Measurements from ENCODE around the gene S100A16.

Gene S100A16

GRCh38 chr1:153631047-153632022 is 18.4 kb upstream of the S100A16 start:
- H3K27me3 ChIP-seq (replicated peaks in 2 of 5; ENCODE audit: control insufficient read depth in 4 of 5, insufficient read depth in 5 of 5, low read length in 4 of 5), result peaks cover 0 to 2% (median 0%) of the 10 kb centered on the region in 5 experiments
- H3K27ac ChIP-seq (ENCODE audit: insufficient read depth in 1 of 2, low read depth in 1 of 2, low read length in 2 of 2, poor library complexity in 1 of 2, severe bottlenecking in 2 of 2), result no peak overlapping the region
- no peak for DNase-seq
- H3K4me1 ChIP-seq (ENCODE audit: control extremely low read depth in 1 of 4, control insufficient read depth in 4 of 4, insufficient read depth in 4 of 4, low read length in 3 of 4), result peaks cover 0 to 37% (median 22%) of the 10 kb centered on the region in 4 experiments
- H3K9me3 ChIP-seq (ENCODE audit: control extremely low read depth in 1 of 5, control insufficient read depth in 4 of 5, insufficient read depth in 2 of 5, low read depth in 1 of 5, low read length in 4 of 5), result no peaks in the 10 kb centered on the region
- peaks cover under 1 to 7% (median 4%) of the 10 kb centered on the region in 4 experiments for H3K36me3 ChIP-seq (ENCODE audit: control insufficient read depth in 4 of 4, insufficient read depth in 4 of 4, low read length in 3 of 4)
- POLR2A ChIA-PET, result no interaction called here
- CTCF ChIA-PET, result interaction anchor here (1.0 to 21.2 kb wide), 6 partner anchors 16 to 121 kb away, joined by 3 to 262 read pairs (median 16); partner anchors contain the start of genes S100A14 and S100A16
- 100% methylated on average over 4 of the region's 10 CpGs for WGBS (ENCODE audit: insufficient coverage)
- H3K4me3 ChIP-seq (ENCODE audit: control insufficient read depth in 1 of 7, extremely low read depth in 1 of 7, insufficient read depth in 4 of 7, low read depth in 2 of 7, low read length in 6 of 7), result no peak overlapping the region

DNA sequence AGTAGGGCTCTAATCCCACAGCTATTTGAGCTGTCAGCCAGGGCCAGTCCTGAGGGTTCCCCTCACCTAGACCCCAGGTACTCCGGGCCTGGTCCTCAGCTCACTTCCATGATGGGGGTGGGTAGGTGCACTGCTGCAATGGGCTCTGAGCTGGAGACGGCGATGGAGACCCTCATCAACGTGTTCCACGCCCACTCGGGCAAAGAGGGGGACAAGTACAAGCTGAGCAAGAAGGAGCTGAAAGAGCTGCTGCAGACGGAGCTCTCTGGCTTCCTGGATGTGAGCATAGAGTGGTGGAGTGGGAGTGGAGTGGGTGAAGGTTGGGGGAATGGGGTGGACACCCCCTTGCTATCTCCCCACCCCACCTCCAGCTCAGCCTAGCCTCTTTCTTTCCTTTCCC is 17.4 kb upstream of the S100A16 start:
- WGBS (ENCODE audit: insufficient coverage), result 98% methylated on average over 6 of the region's 7 CpGs
- ChIA-PET CTCF (interaction anchor here (1.8 to 21.2 kb wide), 4 partner anchors 15 to 120 kb away, joined by 7 to 262 read pairs (median 68); partner anchors contain the start of genes S100A14 and S100A16), POLR2A (no interaction called here)
- no peaks in the 10 kb centered on the region for H3K9me3 ChIP-seq (ENCODE audit: control extremely low read depth in 1 of 5, control insufficient read depth in 4 of 5, insufficient read depth in 2 of 5, low read depth in 1 of 5, low read length in 4 of 5)
- no peak overlapping the region for H3K27ac ChIP-seq (ENCODE audit: insufficient read depth in 1 of 2, low read depth in 1 of 2, low read length in 2 of 2, poor library complexity in 1 of 2, severe bottlenecking in 2 of 2)
- no peaks in the 10 kb centered on the region for H3K36me3 ChIP-seq (ENCODE audit: control insufficient read depth in 4 of 4, insufficient read depth in 4 of 4, low read length in 3 of 4)
- no peak overlapping the region for H3K4me3 ChIP-seq (ENCODE audit: control insufficient read depth in 1 of 7, extremely low read depth in 1 of 7, insufficient read depth in 4 of 7, low read depth in 2 of 7, low read length in 6 of 7)
- H3K4me1 ChIP-seq (ENCODE audit: control extremely low read depth in 1 of 4, control insufficient read depth in 4 of 4, insufficient read depth in 4 of 4, low read length in 3 of 4), result peaks cover 0 to 32% (median 17%) of the 10 kb centered on the region in 4 experiments
- H3K27me3 ChIP-seq (replicated peaks in 2 of 5; ENCODE audit: control insufficient read depth in 4 of 5, insufficient read depth in 5 of 5, low read length in 4 of 5), result peaks cover 0 to 2% (median 0%) of the 10 kb centered on the region in 5 experiments
- DNase-seq, result no peak

- Histone ChIP-seq H3K9me3 (ENCODE audit: control extremely low read depth in 1 of 5, control insufficient read depth in 4 of 5, insufficient read depth in 2 of 5, low read depth in 1 of 5, low read length in 4 of 5) (no peaks in the 10 kb centered on the region), H3K27me3 (replicated peaks in 2 of 5; ENCODE audit: control insufficient read depth in 4 of 5, insufficient read depth in 5 of 5, low read length in 4 of 5) (peaks cover 0 to 2% (median 0%) of the 10 kb centered on the region in 5 experiments), H3K36me3 (ENCODE audit: control insufficient read depth in 4 of 4, insufficient read depth in 4 of 4, low read length in 3 of 4) (no peaks in the 10 kb centered on the region), H3K27ac (ENCODE audit: insufficient read depth in 1 of 2, low read depth in 1 of 2, low read length in 2 of 2, poor library complexity in 1 of 2, severe bottlenecking in 2 of 2) (no peak overlapping the region), H3K4me1 (ENCODE audit: control extremely low read depth in 1 of 4, control insufficient read depth in 4 of 4, insufficient read depth in 4 of 4, low read length in 3 of 4) (peaks cover 0 to 28% (median 13%) of the 10 kb centered on the region in 4 experiments), H3K4me3 (ENCODE audit: control insufficient read depth in 1 of 7, extremely low read depth in 1 of 7, insufficient read depth in 4 of 7, low read depth in 2 of 7, low read length in 6 of 7) (no peak overlapping the region)
- ChIA-PET CTCF (interaction anchor here (1.8 to 21.2 kb wide), 4 partner anchors 14 to 119 kb away, joined by 7 to 262 read pairs (median 68); partner anchors contain the start of genes S100A14 and S100A16), POLR2A (no interaction called here)
- WGBS (ENCODE audit: insufficient coverage), result no CpG with 5 or more reads among the region's 1 CpG
- DNase-seq, result no peak
These were observed 17.0 kb upstream of the S100A16 start for GRCh38 chr1:153629971-153630370.

DNA sequence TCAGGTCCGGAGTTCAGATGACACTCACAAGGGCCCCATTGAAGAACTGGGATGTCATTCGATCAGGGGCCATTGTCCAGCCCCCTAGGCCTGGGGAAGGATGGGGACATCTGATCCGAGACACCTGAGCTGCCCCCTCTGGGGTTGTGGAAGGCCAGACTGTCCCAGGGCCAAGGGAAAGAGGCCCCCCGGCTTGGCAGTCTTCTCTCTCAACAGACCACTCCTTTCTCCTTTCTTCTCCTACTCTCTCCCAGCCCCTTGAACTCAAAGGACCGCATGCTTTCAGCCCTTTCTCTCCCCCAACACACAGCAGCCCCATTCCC is 16.4 kb upstream of the S100A16 start:
- Histone ChIP-seq H3K27ac (ENCODE audit: insufficient read depth in 1 of 2, low read depth in 1 of 2, low read length in 2 of 2, poor library complexity in 1 of 2, severe bottlenecking in 2 of 2) (no peak overlapping the region), H3K4me3 (ENCODE audit: control insufficient read depth in 1 of 7, extremely low read depth in 1 of 7, insufficient read depth in 4 of 7, low read depth in 2 of 7, low read length in 6 of 7) (no peak overlapping the region), H3K36me3 (ENCODE audit: control insufficient read depth in 4 of 4, insufficient read depth in 4 of 4, low read length in 3 of 4) (no peaks in the 10 kb centered on the region), H3K27me3 (replicated peaks in 2 of 5; ENCODE audit: control insufficient read depth in 4 of 5, insufficient read depth in 5 of 5, low read length in 4 of 5) (peaks cover 0 to 2% (median 0%) of the 10 kb centered on the region in 5 experiments), H3K4me1 (ENCODE audit: control extremely low read depth in 1 of 4, control insufficient read depth in 4 of 4, insufficient read depth in 4 of 4, low read length in 3 of 4) (peaks cover 0 to 26% (median 11%) of the 10 kb centered on the region in 4 experiments), H3K9me3 (ENCODE audit: control extremely low read depth in 1 of 5, control insufficient read depth in 4 of 5, insufficient read depth in 2 of 5, low read depth in 1 of 5, low read length in 4 of 5) (no peaks in the 10 kb centered on the region)
- 95% methylated on average over 4 of the region's 5 CpGs for WGBS (ENCODE audit: insufficient coverage)
- DNase-seq, result no peak
- CTCF ChIA-PET, result interaction anchor here (0.7 to 21.2 kb wide), 10 partner anchors 14 to 316 kb away, joined by 3 to 262 read pairs (median 6); partner anchors contain the start of genes S100A14 and S100A16
- POLR2A ChIA-PET, result interaction anchor here (0.6 kb wide), 1 partner anchor 40 kb away, joined by 3 read pairs; no protein-coding TSS in a partner anchor

- ChIA-PET CTCF (interaction anchor here (0.7 to 21.2 kb wide), 15 partner anchors 13 to 316 kb away, joined by 3 to 262 read pairs (median 4); partner anchors contain the start of genes S100A14 and S100A16), POLR2A (interaction anchor here (0.6 kb wide), 1 partner anchor 40 kb away, joined by 3 read pairs; no protein-coding TSS in a partner anchor)
These were observed 15.9 kb upstream of the S100A16 start for GRCh38 chr1:153628638-153629342.

GRCh38 chr1:153627715-153628626 is 15.0 kb upstream of the S100A16 start, which contains the start of gene S100A1:
Gene S100A1, plus strand, starts transcription at chr1:153628434. Its CDS starts 2,088 bp downstream, at chr1:153630522.
- WGBS (ENCODE audit: insufficient coverage), result 75% methylated on average over 5 of the region's 10 CpGs
- Histone ChIP-seq H3K27ac (ENCODE audit: insufficient read depth in 1 of 2, low read depth in 1 of 2, low read length in 2 of 2, poor library complexity in 1 of 2, severe bottlenecking in 2 of 2) (peak within 1 kb of the TSS in 1 of 2 experiments; percentile 67), H3K36me3 (ENCODE audit: control insufficient read depth in 4 of 4, insufficient read depth in 4 of 4, low read length in 3 of 4) (no peaks in the 10 kb centered on the region), H3K4me3 (ENCODE audit: control insufficient read depth in 1 of 7, extremely low read depth in 1 of 7, insufficient read depth in 4 of 7, low read depth in 2 of 7, low read length in 6 of 7) (peak within 1 kb of the TSS in 4 of 7 experiments; percentile 22 to 66 (median 42)), H3K27me3 (replicated peaks in 2 of 5; ENCODE audit: control insufficient read depth in 4 of 5, insufficient read depth in 5 of 5, low read length in 4 of 5) (peaks cover 0 to 2% (median 0%) of the 10 kb centered on the region in 5 experiments), H3K9me3 (ENCODE audit: control extremely low read depth in 1 of 5, control insufficient read depth in 4 of 5, insufficient read depth in 2 of 5, low read depth in 1 of 5, low read length in 4 of 5) (no peaks in the 10 kb centered on the region), H3K4me1 (ENCODE audit: control extremely low read depth in 1 of 4, control insufficient read depth in 4 of 4, insufficient read depth in 4 of 4, low read length in 3 of 4) (peaks cover 0 to 22% (median 11%) of the 10 kb centered on the region in 4 experiments)
- ChIA-PET POLR2A (no interaction called here), CTCF (interaction anchor here (0.8 to 21.2 kb wide), 25 partner anchors 10 to 358 kb away, joined by 3 to 262 read pairs (median 4); partner anchors contain the start of genes NPR1, RAB13, S100A14 and S100A16)
- no peak for DNase-seq

More at GRCh38 chr1:153628638-153629342, 15.9 kb upstream of the S100A16 start:
- Histone ChIP-seq H3K27ac (ENCODE audit: insufficient read depth in 1 of 2, low read depth in 1 of 2, low read length in 2 of 2, poor library complexity in 1 of 2, severe bottlenecking in 2 of 2) (no peak overlapping the region), H3K27me3 (replicated peaks in 2 of 5; ENCODE audit: control insufficient read depth in 4 of 5, insufficient read depth in 5 of 5, low read length in 4 of 5) (peaks cover 0 to 2% (median 0%) of the 10 kb centered on the region in 5 experiments), H3K4me3 (ENCODE audit: control insufficient read depth in 1 of 7, extremely low read depth in 1 of 7, insufficient read depth in 4 of 7, low read depth in 2 of 7, low read length in 6 of 7) (no peak overlapping the region), H3K36me3 (ENCODE audit: control insufficient read depth in 4 of 4, insufficient read depth in 4 of 4, low read length in 3 of 4) (no peaks in the 10 kb centered on the region), H3K9me3 (ENCODE audit: control extremely low read depth in 1 of 5, control insufficient read depth in 4 of 5, insufficient read depth in 2 of 5, low read depth in 1 of 5, low read length in 4 of 5) (no peaks in the 10 kb centered on the region), H3K4me1 (ENCODE audit: control extremely low read depth in 1 of 4, control insufficient read depth in 4 of 4, insufficient read depth in 4 of 4, low read length in 3 of 4) (peaks cover 0 to 26% (median 11%) of the 10 kb centered on the region in 4 experiments)
- DNase-seq, result no peak
- WGBS (ENCODE audit: insufficient coverage), result 61% methylated on average over 3 of the region's 6 CpGs

Measured in common myeloid progenitor, CD34-positive (primary cell).